ENCODE data around the gene DCUN1D4.

- no peak for TF ChIP-seq CTCF (IDR thresholded peaks at IDR 0.05)
- TF ChIP-seq AR (CRISPR knock-in tag; IDR thresholded peaks at IDR 0.05), result no peak
- TF ChIP-seq ZMAT4 (CRISPR knock-in tag; IDR thresholded peaks at IDR 0.05), result no peak
- no peak for TF ChIP-seq TEAD1 (CRISPR knock-in tag; IDR thresholded peaks at IDR 0.05)
- no peak for TF ChIP-seq ARID4B (CRISPR knock-in tag; IDR thresholded peaks at IDR 0.05; ENCODE audit: borderline replicate concordance)
- TF ChIP-seq ATF3 (CRISPR knock-in tag; conservative IDR thresholded peaks at IDR 0.05), result no peak
- no peak for TF ChIP-seq SMAD4 (CRISPR knock-in tag; IDR thresholded peaks at IDR 0.05)
- TF ChIP-seq NR3C1 (CRISPR knock-in tag; conservative IDR thresholded peaks at IDR 0.05; ENCODE audit: low read depth), result no peak
- TF ChIP-seq USF2 (CRISPR knock-in tag; IDR thresholded peaks at IDR 0.05), result no peak
- no peak for TF ChIP-seq ELF4 (CRISPR knock-in tag; IDR thresholded peaks at IDR 0.05; ENCODE audit: low read depth)
- no peak for TF ChIP-seq OVOL2 (CRISPR knock-in tag; IDR thresholded peaks at IDR 0.05; ENCODE audit: borderline replicate concordance)
Measured at GRCh38 chr4:51906167-51906958, 63.4 kb downstream of the DCUN1D4 start.

Measured in WTC11 (cell line).